Measurements from ENCODE around the gene KRT84.

KRT84 gene

GRCh38 chr12:52338241-52338960 is 47.1 kb downstream of the KRT84 start:
- no peak for DNase-seq

- DNase-seq = no peak
Observed at GRCh38 chr12:52337054-52337453, 48.4 kb downstream of the KRT84 start.

GRCh38 chr12:52336641-52337040 is 48.8 kb downstream of the KRT84 start:
- no peak for DNase-seq

GRCh38 chr12:52335598-52336262 is 49.7 kb downstream of the KRT84 start:
- DNase-seq = no peak

GRCh38 chr12:52334185-52334584 is 51.3 kb downstream of the KRT84 start:
- no peak for DNase-seq

- no peak for DNase-seq
Observed at GRCh38 chr12:52333321-52333720, 52.1 kb downstream of the KRT84 start.

GRCh38 chr12:52332381-52332780 is 53.1 kb downstream of the KRT84 start:
- no peak for DNase-seq

- no peak for DNase-seq
Observed at GRCh38 chr12:52331833-52332232, 53.6 kb downstream of the KRT84 start.

GRCh38 chr12:52331039-52331438 is 54.4 kb downstream of the KRT84 start:
- no peak for DNase-seq

- no peak for DNase-seq
Observed at GRCh38 chr12:52327830-52328500, 57.5 kb downstream of the KRT84 start.

Measured in NCI-H2227 treated with DMSO at 0.1 percent for 48 hours (cell line).